Gastroesophageal sphincter (tissue), 4 donors: ENCODE results near the gene EPS8L3. TPM values are rescaled to one million over a fixed set of nuclear protein-coding genes. Genes with fewer than 3 reads are reported as not detected.

Source experiments
- ATAC-seq: fragments of 150-250 bp; one replicate; pipeline ENCODE4 v1.9.1; 2016; ENCODE audit warnings: mild to moderate bottlenecking, moderate library complexity
- H3K27ac ChIP-seq, 4 donors: fragments of 200-600 bp; sonication (generic) in 3 of 4; 1 replicate in 3 of 4; 2 replicates in 1 of 4; pipeline ENCODE4 v1.5.1; 2016 to 2019
- H3K27me3 ChIP-seq: fragments of 200-600 bp; sonication (generic); one replicate; pipeline ENCODE4 v1.5.1; 2019
- H3K36me3 ChIP-seq, 2 donors: fragments of 200-600 bp; sonication (generic); one replicate each; pipeline ENCODE4 v1.5.1; 2019; ENCODE audit warnings: control low read depth in 1 of 2
- H3K4me1 ChIP-seq, 3 donors: fragments of 200-600 bp; sonication (generic); 1 replicate in 2 of 3; 2 replicates in 1 of 3; pipeline ENCODE4 v1.5.1; 2016 to 2019; ENCODE audit warnings: control low read depth in 2 of 3
- H3K4me3 ChIP-seq, 2 donors: fragments of 200-600 bp; sonication (generic); one replicate each; pipeline ENCODE4 v1.5.1; 2019; ENCODE audit warnings: mild to moderate bottlenecking in 1 of 2, moderate library complexity in 1 of 2
- H3K9me3 ChIP-seq, 3 donors: fragments of 200-600 bp; sonication (generic); one replicate each; pipeline ENCODE4 v1.5.1; 2017 to 2019; ENCODE audit warnings: control low read depth in 2 of 3
- CTCF ChIP-seq, 4 experiments: fragments of 200-600 bp in 2 of 4; fragments of 450-650 bp in 2 of 4; sonication (generic) in 1 of 4; IDR thresholded peaks; one replicate each; pipeline ENCODE4 v1.5.1; 2017 to 2019; ENCODE audit warnings: antibody characterized with exemption in 4 of 4, mild to moderate bottlenecking in 2 of 4, moderate library complexity in 2 of 4
- EP300 ChIP-seq: sonication (generic); formaldehyde crosslinking; IDR thresholded peaks from one replicate; pipeline ENCODE4 v1.6.1; 2017; ENCODE audit warnings: antibody characterized with exemption, mild to moderate bottlenecking
- POLR2A ChIP-seq, 2 donors: fragments of 450-650 bp; IDR thresholded peaks; one replicate each; pipeline ENCODE4 v1.6.1; 2017; ENCODE audit warnings: antibody characterized with exemption in 2 of 2, mild to moderate bottlenecking in 2 of 2, moderate library complexity in 1 of 2
- POLR2AphosphoS5 ChIP-seq: sonication (generic); formaldehyde crosslinking; IDR thresholded peaks from one replicate; pipeline ENCODE4 v1.6.1; 2017; ENCODE audit warnings: antibody characterized with exemption
- WGBS, 2 donors: methylation state at CpG; one replicate each; pipeline ENCODE4 v1.1.5; 2018; ENCODE audit warnings: low coverage in 1 of 2; 5-methylcytosine and 5-hydroxymethylcytosine counted together
- total RNA-seq, 4 donors: library from RNA; depleted of rRNA; stranded (reverse); fragments of >200 nt; gene quantifications; one replicate each; pipeline ENCODE4 v1.1.0, GENCODE V29; 2016

The EPS8L3 gene
- total RNA-seq, 4 donors from 2014 or later: 0.12 TPM; not detected in 3

GRCh38 chr1:109777980-109778625, 14.4 kb upstream of the EPS8L3 start:
- H3K9me3 ChIP-seq: no peaks in the 10 kb centered on the region
- H3K27me3 ChIP-seq: no peaks in the 10 kb centered on the region
- TF ChIP-seq POLR2AphosphoS5: no peak
- no peak for TF ChIP-seq EP300
- TF ChIP-seq CTCF (IDR thresholded peaks at IDR 0.05): no peak
- TF ChIP-seq POLR2A (IDR thresholded peaks at IDR 0.05): no peak
- no peak overlapping the region for H3K27ac ChIP-seq
- WGBS, 2 donors: 80 to 85% methylated on average over 1 to 5 of the region's 9 CpGs
- H3K4me1 ChIP-seq: peaks cover 0 to 25% (median 15%) of the 10 kb centered on the region in 3 donors
- H3K36me3 ChIP-seq: no peaks in the 10 kb centered on the region
- no peak for ATAC-seq
- no peak overlapping the region for H3K4me3 ChIP-seq

- H3K27me3 ChIP-seq: no peaks in the 10 kb centered on the region
- peaks cover 0 to 18% (median 8%) of the 10 kb centered on the region in 3 donors for H3K4me1 ChIP-seq
- no peak overlapping the region for H3K4me3 ChIP-seq
- no peak for TF ChIP-seq CTCF (IDR thresholded peaks at IDR 0.05)
- no peak for TF ChIP-seq EP300
- no peak for TF ChIP-seq POLR2AphosphoS5
- TF ChIP-seq POLR2A (IDR thresholded peaks at IDR 0.05): no peak
- H3K9me3 ChIP-seq: no peaks in the 10 kb centered on the region
- H3K27ac ChIP-seq: peak overlapping the region in 1 of 4 donors; percentile 28
- ATAC-seq: no peak
- H3K36me3 ChIP-seq: no peaks in the 10 kb centered on the region
- 67 to 91% methylated on average over 4 to 6 of the region's 7 CpGs for WGBS, 2 donors
Observed at GRCh38 chr1:109777436-109777835, 13.7 kb upstream of the EPS8L3 start.

GRCh38 chr1:109776911-109777310, 13.2 kb upstream of the EPS8L3 start:
- TF ChIP-seq POLR2AphosphoS5 (no peak), CTCF (IDR thresholded peaks at IDR 0.05) (peak; percentile 90 to 99 (median 98)), POLR2A (IDR thresholded peaks at IDR 0.05) (no peak), EP300 (no peak)
- H3K36me3 ChIP-seq: no peaks in the 10 kb centered on the region
- peak; percentile 80 for ATAC-seq
- no peaks in the 10 kb centered on the region for H3K9me3 ChIP-seq
- 50% methylated on average over 2 of the region's 4 CpGs; no CpG with 5 or more reads in 1 of the 2 donors for WGBS, 2 donors
- no peak overlapping the region for H3K4me3 ChIP-seq
- peak overlapping the region in 1 of 4 donors; percentile 28 for H3K27ac ChIP-seq
- H3K4me1 ChIP-seq: peaks cover 0 to 16% (median 5%) of the 10 kb centered on the region in 3 donors
- H3K27me3 ChIP-seq: no peaks in the 10 kb centered on the region

- no peaks in the 10 kb centered on the region for H3K9me3 ChIP-seq
- ATAC-seq: no peak
- TF ChIP-seq CTCF (IDR thresholded peaks at IDR 0.05) (no peak), POLR2AphosphoS5 (no peak), POLR2A (IDR thresholded peaks at IDR 0.05) (no peak), EP300 (no peak)
- no peaks in the 10 kb centered on the region for H3K27me3 ChIP-seq
- no peak overlapping the region for H3K4me3 ChIP-seq
- H3K27ac ChIP-seq: peak overlapping the region in 1 of 4 donors; percentile 8
- peaks cover 0 to 16% (median 5%) of the 10 kb centered on the region in 3 donors for H3K4me1 ChIP-seq
- WGBS, 2 donors: 84 to 100% methylated on average over 3 to 5 of the region's 6 CpGs
- H3K36me3 ChIP-seq: no peaks in the 10 kb centered on the region
Observed at GRCh38 chr1:109776206-109776835, 12.6 kb upstream of the EPS8L3 start.
